Naive B cell (primary cell): Measurements from ENCODE around the gene SH3RF1. TPM values are rescaled to one million over a fixed set of nuclear protein-coding genes. Genes with fewer than 3 reads are reported as not detected.

ENCODE experiments used
- ATAC-seq, 2 donors: fragments of 150-1000 bp; cut with Tn5 transposase; 2 replicates each; pipeline ENCODE4 v1.10.0; 2021; ENCODE audit warnings: low read depth in 2 of 2, mild to moderate bottlenecking in 2 of 2, moderate library complexity in 2 of 2
- DNase-seq: peaks from one replicate; pipeline ENCODE4 v3.0.0; 2022
- H3K27ac Mint-ChIP-seq, 6 donors: one replicate each; pipeline ENCODE4 v1.8.0; 2020 to 2022; ENCODE audit warnings: mild to moderate bottlenecking in 6 of 6, mixed read lengths in 6 of 6, moderate library complexity in 5 of 6, inconsistent platforms in 2 of 6
- H3K27me3 Mint-ChIP-seq, 3 donors: one replicate each; pipeline ENCODE4 v1.8.0; 2021 to 2022; ENCODE audit warnings: mixed read lengths in 3 of 3, mild to moderate bottlenecking in 1 of 3
- H3K36me3 Mint-ChIP-seq, 2 donors: one replicate each; pipeline ENCODE4 v1.8.0; 2020 to 2022; ENCODE audit warnings: mixed read lengths in 2 of 2, inconsistent platforms in 1 of 2, mild to moderate bottlenecking in 1 of 2
- H3K4me1 Mint-ChIP-seq, 3 donors: one replicate each; pipeline ENCODE4 v1.8.0; 2020 to 2022; ENCODE audit warnings: mixed read lengths in 3 of 3, inconsistent platforms in 1 of 3, mild to moderate bottlenecking in 1 of 3, moderate library complexity in 1 of 3
- H3K4me3 Mint-ChIP-seq, 8 donors: one replicate each; pipeline ENCODE4 v1.8.0; 2020 to 2022; ENCODE audit warnings: mild to moderate bottlenecking in 8 of 8, mixed read lengths in 8 of 8, moderate library complexity in 8 of 8, inconsistent platforms in 2 of 8
- H3K9me3 Mint-ChIP-seq, 7 donors: one replicate each; pipeline ENCODE4 v1.8.0; 2020 to 2022; ENCODE audit warnings: mixed read lengths in 7 of 7, mild to moderate bottlenecking in 5 of 7, inconsistent platforms in 2 of 7, moderate library complexity in 1 of 7
- polyA plus RNA-seq, 6 donors: library from polyadenylated mRNA; unstranded; fragments of 300-500 nt; fragmentation: Illumina TruSeq; gene quantifications; one replicate each; pipeline ENCODE4 v1.2.3, GENCODE V29; 2021; ENCODE audit warnings: low read depth in 6 of 6

SH3RF1 gene
- polyA plus RNA-seq, 6 donors from 2014 or later: 0.57 to 1.7 (median 1.1) TPM; not detected in 1

DNA sequence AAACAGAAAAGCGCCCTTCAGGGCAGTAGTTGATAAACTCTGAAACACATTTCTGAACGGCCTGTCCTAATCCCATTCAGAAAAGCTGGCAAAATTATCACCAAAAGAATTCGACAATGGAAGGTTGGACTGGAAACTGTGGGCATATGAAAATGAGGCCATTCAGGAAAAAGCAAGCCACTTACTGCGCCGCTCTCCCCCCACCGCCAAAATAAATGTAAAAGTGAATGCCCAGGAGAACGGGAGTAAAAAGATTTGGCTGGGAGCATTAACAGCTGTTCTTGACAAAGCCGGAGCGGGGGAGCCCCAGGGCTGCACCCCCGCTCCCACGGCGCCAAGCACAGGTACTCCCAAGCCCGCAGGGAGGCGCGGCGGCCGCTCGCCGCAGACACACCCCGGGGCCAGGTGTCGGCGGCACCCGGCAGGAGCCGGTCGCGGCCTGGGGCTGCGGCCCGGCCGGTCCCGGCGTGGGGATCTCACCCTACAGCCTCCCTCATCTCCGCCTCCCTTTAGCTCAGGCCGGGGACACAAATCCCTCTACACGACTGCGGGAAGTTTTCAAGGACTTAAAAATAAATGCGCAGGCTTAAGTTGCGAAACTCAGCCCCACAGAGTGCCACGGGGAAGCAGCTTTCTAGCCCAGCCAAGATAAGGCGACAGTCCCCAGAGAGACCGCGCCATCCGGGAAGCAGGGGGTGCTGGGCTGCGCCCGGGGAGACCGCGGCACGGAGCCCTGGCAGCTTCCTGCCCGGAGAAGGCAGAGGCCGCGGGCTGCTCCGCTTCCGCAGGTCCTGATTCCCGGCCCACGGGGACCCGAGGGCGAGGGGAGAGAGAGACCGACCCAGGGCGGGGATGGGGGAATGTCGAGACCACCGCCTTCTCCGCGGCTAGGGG is 593 bp downstream of the SH3RF1 start:
- peak overlapping the region; percentile 79 to 93 (median 90) for H3K4me3 Mint-ChIP-seq
- peak; percentile 28 for DNase-seq
- H3K27me3 Mint-ChIP-seq: peaks cover 0 to 12% (median 8%) of the 10 kb centered on the region in 3 donors
- H3K4me1 Mint-ChIP-seq: peaks cover 9 to 31% (median 28%) of the 10 kb centered on the region in 3 donors
- H3K27ac Mint-ChIP-seq: peak overlapping the region in 3 of 6 donors; percentile 26 to 87 (median 62)
- ATAC-seq: peak; percentile 51 to 61
- no peaks in the 10 kb centered on the region for H3K9me3 Mint-ChIP-seq
- no peaks in the 10 kb centered on the region for H3K36me3 Mint-ChIP-seq

DNA sequence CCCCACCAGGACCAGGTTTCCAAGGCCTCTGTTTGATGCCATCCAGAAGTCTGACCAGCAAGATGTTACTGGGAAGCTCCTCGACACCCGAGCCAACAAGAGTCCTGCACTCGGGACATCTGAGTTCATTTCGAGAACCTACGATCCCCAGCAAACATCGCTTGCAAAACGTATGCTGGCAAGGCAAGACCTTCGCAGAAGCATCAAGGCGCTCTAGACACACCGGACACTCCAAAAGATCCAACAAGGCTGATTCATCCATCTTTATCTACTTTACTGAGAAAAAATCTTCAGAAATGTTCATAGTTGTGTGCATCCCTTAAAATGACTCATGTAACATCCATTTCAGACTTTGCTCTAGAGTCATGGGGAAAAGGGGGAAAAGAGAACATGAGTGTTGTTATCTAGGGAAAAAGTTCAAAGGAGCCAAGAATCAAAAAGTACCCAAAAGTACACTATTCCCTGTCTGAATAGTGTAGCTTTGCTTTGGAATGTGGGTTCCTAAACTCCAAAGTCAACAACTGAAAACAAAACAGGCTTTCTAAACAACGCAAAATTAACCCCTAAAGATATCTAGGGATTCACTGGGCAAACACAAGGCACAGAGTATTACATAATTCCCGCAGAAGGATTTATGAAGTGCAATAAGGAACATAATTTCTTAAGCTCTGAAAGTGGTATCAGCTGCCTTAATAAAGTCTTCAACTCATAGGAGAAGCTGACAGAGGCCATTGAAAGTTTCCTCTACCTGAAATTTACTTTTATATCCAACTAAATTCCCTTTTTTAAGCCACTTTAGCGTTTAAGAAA is 1.6 kb downstream of the SH3RF1 start:
- peaks cover 0 to 17% (median 12%) of the 10 kb centered on the region in 3 donors for H3K27me3 Mint-ChIP-seq

DNA sequence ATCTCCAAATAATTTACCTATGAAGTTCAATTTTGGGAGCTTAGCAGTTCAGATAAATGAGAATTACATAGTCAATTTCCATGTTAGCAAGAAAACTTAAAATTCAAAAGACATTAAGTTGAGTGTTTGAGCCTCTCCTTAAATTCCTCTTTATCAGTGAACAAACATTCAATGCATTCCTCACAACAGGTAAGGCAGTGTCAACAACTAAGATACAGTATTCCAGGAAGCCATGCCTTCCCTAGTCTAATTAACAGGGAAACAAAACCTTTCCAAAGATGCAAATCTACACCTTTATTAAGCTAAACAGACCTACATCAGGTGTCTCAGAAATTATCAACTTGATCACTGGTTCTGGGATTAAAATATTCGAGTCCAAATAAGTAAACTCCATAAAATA is 3.7 kb downstream of the SH3RF1 start:
- Mint-ChIP-seq H3K9me3 (peaks cover 0 to 2% (median 0%) of the 10 kb centered on the region in 7 donors), H3K36me3 (peaks cover 0 to 6% of the 10 kb centered on the region in 2 donors), H3K4me1 (peaks cover under 1 to 23% (median 20%) of the 10 kb centered on the region in 3 donors), H3K27ac (no peak overlapping the region), H3K27me3 (peaks cover 0 to 17% (median 12%) of the 10 kb centered on the region in 3 donors), H3K4me3 (no peak overlapping the region)
- DNase-seq (no peak), ATAC-seq (no peak)

More for the DNA sequence above, 1.6 kb downstream of the SH3RF1 start:
- Mint-ChIP-seq H3K4me1 (peaks cover 8 to 31% (median 28%) of the 10 kb centered on the region in 3 donors), H3K36me3 (no peaks in the 10 kb centered on the region), H3K4me3 (peak overlapping the region in 7 of 8 donors; percentile 79 to 93 (median 88)), H3K27ac (peak overlapping the region in 1 of 6 donors; percentile 87), H3K9me3 (peaks cover 0 to 2% (median 0%) of the 10 kb centered on the region in 7 donors)
- ATAC-seq (no peak), DNase-seq (no peak)

DNA sequence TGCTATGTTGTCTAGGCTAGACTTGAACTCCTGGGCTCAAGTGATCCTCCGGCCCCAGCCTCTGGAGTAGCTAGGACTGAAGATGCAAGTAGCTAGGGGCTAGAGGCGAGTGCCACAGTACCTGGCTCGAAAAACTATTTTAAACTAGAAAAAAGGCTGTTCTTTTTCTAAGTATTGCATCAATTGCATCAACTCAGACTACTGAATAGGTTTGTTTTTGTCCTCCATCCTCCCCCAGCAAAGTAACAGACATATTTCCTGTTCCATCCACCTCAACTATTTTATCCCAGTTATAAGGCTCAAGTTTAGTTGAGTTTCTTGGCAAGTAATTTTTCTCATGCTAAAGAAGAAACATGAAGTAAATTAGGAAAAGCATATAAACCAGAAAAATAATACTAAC is 4.1 kb downstream of the SH3RF1 start:
- H3K36me3 Mint-ChIP-seq: peaks cover 0 to 6% of the 10 kb centered on the region in 2 donors

DNA sequence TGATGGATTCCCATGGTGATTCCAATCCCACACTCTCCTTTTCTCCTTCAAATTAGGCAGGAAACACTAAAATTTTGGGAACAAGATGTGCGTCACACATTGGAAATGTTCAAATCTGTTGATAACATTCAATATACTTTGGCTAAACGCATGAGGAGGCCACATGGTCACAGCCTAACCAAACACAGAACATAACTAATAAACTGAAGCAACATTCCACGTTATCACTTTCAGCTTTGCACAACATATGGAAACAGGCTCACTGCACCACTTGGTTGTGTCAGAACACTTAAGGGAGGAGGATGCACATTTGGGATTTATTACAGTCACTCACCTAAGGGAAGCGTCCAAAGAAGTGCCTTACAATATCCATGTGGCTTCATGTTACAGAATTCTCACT is 4.7 kb downstream of the SH3RF1 start:
- Mint-ChIP-seq H3K27ac (no peak overlapping the region), H3K27me3 (peaks cover 0 to 17% (median 12%) of the 10 kb centered on the region in 3 donors), H3K36me3 (peaks cover 0 to 6% of the 10 kb centered on the region in 2 donors), H3K4me3 (no peak overlapping the region), H3K4me1 (peaks cover 0 to 13% (median 13%) of the 10 kb centered on the region in 3 donors), H3K9me3 (peaks cover 0 to 2% (median 0%) of the 10 kb centered on the region in 7 donors)
- DNase-seq (no peak), ATAC-seq (no peak)

More for the DNA sequence above, 4.1 kb downstream of the SH3RF1 start:
- H3K4me1 Mint-ChIP-seq: peaks cover 0 to 18% (median 16%) of the 10 kb centered on the region in 3 donors
- H3K4me3 Mint-ChIP-seq: no peak overlapping the region
- ATAC-seq: no peak
- H3K27ac Mint-ChIP-seq: no peak overlapping the region
- no peak for DNase-seq
- peaks cover 0 to 2% (median 0%) of the 10 kb centered on the region in 7 donors for H3K9me3 Mint-ChIP-seq
- peaks cover 0 to 17% (median 12%) of the 10 kb centered on the region in 3 donors for H3K27me3 Mint-ChIP-seq

DNA sequence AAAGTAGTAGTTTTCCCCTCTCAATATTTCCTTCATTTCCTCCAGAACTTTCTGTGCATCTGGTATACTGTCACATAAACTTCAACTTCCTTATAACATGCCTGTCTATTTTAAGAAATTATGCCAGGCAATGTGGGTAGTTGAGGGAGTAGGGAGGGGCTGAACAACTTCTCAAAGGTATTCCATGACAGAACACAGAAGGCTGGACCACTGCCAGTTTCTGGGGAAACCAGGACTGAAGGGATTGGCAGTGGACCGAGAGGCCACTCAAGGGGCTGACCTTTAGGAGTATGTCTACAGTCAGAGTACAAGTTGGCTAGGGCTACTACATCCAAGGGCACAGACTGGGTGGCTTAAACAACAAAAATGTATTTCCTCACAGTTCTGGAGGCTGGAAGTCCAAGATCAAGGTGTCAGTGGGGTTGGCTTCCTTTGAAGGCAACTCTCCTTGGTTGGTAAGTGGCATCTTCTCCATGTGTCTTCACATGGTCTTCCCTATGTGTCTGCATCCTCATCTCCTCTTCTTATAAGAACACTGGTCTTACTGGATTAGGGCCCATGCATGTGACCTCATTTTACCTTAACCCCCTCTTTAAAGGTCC is 6.9 kb downstream of the SH3RF1 start:
- DNase-seq (no peak), ATAC-seq (no peak)
- peaks cover 7 to 19% (median 9%) of the 10 kb centered on the region in 3 donors for H3K27me3 Mint-ChIP-seq
- H3K4me3 Mint-ChIP-seq: no peak overlapping the region
- peaks cover 0 to 2% (median 0%) of the 10 kb centered on the region in 7 donors for H3K9me3 Mint-ChIP-seq
- H3K4me1 Mint-ChIP-seq: peaks cover 0 to 2% (median 1%) of the 10 kb centered on the region in 3 donors
- no peak overlapping the region for H3K27ac Mint-ChIP-seq
- H3K36me3 Mint-ChIP-seq: peaks cover 0 to 6% of the 10 kb centered on the region in 2 donors

DNA sequence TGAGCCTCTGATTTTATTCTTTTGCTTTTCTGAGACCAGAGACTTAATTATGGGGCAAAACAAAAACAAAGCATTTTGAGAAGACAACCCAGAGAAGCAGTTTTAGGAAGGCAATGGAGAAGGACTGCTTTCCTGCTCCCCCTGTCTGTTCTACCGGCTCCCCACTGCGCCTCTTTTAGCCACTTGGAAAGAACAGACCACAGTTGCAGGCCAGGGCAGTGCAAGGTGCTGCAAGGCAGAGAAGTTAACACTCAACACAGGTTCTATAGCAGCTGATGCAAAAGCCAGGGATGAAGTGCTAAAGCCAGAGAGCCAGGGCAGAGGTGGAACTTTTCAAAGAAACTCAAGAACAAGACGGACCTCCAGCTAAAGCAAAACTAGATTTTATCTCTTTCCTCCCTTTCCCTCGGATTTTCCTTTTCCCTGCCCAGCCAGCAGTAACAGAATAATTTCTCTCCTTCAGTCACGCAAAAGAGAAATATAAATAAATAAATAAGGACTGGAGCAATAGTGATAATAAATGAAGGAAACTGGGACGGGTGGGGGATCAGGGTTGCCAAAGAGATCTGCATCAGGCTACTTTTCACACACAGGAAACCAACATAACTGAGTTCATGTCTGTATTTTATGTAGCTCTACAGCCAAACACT is 10.4 kb downstream of the SH3RF1 start:
- ATAC-seq (no peak), DNase-seq (no peak)
- Mint-ChIP-seq H3K36me3 (peaks cover 0 to 6% of the 10 kb centered on the region in 2 donors), H3K27me3 (peaks cover 0 to 16% (median 7%) of the 10 kb centered on the region in 3 donors), H3K27ac (no peak overlapping the region), H3K4me1 (no peaks in the 10 kb centered on the region), H3K4me3 (peak overlapping the region in 1 of 8 donors; percentile 73), H3K9me3 (peaks cover 0 to 2% (median 0%) of the 10 kb centered on the region in 7 donors)

DNA sequence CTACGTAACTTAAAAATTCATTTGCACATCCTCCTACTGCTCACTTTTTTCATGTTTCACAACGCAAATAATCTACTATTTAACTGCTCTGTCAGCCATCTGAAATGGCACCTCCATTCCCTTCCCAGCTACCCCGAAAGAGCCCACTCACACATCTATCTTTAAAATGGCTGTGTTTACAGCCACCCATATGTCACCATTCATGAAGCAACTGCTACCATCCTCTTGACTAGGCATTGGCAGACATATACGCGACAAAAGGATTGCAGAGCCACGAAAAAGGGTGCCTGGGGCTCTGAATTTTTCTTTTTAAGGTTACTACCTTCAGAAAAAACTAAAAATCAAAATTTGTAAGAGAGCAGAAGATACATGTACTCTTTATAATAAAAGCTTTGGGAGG is 11.5 kb downstream of the SH3RF1 start:
- DNase-seq (no peak), ATAC-seq (no peak)
- H3K9me3 Mint-ChIP-seq: peaks cover 0 to 2% (median 0%) of the 10 kb centered on the region in 7 donors
- no peaks in the 10 kb centered on the region for H3K4me1 Mint-ChIP-seq
- peaks cover 0 to 6% of the 10 kb centered on the region in 2 donors for H3K36me3 Mint-ChIP-seq
- no peak overlapping the region for H3K4me3 Mint-ChIP-seq
- H3K27ac Mint-ChIP-seq: no peak overlapping the region
- H3K27me3 Mint-ChIP-seq: peaks cover 0 to 8% (median 7%) of the 10 kb centered on the region in 3 donors

DNA sequence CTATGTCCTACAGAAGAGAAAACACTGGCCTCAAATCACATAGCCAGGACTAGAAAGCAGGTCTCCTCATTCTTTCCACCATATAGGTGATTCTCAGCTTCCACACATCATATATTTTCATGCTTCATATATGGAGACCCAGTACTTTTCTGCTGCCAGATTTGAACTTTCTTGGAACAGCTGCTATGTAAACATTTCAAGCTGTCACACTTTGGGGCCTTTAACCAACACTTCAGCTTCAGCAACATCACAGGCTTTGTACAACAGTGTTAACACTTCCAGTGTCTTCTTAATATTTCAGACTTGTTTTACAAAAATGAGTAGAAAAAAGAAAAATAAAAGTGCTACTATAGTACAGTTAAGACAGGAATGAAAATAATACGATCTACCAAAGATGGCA is 12.6 kb downstream of the SH3RF1 start:
- no peak overlapping the region for H3K27ac Mint-ChIP-seq
- H3K9me3 Mint-ChIP-seq: peaks cover 0 to 2% (median 0%) of the 10 kb centered on the region in 7 donors
- peaks cover 0 to 3% of the 10 kb centered on the region in 2 donors for H3K36me3 Mint-ChIP-seq
- ATAC-seq (no peak), DNase-seq (no peak)
- no peaks in the 10 kb centered on the region for H3K4me1 Mint-ChIP-seq
- H3K27me3 Mint-ChIP-seq: peaks cover 0 to 7% (median 7%) of the 10 kb centered on the region in 3 donors
- no peak overlapping the region for H3K4me3 Mint-ChIP-seq

DNA sequence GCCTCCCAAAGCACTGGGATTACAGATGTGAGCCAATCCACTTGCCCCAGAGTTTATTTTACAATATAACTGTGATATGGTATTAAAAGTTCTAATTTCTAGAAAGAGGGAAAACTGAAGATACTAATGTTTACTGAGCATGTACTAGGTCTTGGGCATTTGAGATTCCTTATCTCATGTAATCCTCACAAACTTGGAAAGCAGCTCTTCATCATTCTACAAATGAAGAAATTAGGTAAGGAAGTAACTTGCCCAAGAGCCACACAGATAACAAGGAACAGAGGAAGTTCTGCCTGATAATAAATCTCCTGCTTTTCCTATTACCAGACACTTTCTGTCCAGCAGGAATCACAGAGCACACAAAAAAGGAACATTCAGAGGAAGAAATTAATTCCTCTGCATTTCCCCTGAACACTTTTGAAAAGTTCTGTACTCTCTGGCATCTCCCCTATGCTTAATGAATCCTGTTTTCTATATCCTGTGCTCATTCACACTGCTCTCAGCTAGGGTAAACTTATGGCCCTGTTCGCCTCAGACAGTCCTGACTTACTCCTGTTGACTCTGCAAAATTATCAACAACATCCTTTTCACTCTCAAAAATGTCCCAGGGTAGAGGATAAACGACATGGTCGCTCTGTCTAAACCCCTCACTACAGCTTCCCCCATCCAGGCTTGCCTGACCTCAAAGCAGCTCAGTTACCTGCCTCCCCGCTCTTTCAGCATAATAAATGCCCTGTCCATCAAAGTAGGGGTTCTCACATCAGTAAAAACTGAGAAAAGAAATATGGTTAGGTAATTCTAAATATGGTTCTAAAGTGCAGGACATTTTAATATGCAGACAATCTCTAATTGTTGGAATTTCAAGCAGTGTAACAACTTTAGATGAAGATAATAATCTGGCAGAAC is 13.6 kb downstream of the SH3RF1 start:
- H3K4me1 Mint-ChIP-seq: no peaks in the 10 kb centered on the region
- H3K27me3 Mint-ChIP-seq: peaks cover 0 to 7% (median 7%) of the 10 kb centered on the region in 3 donors
- no peak for DNase-seq
- H3K36me3 Mint-ChIP-seq: no peaks in the 10 kb centered on the region
- H3K4me3 Mint-ChIP-seq: no peak overlapping the region
- H3K27ac Mint-ChIP-seq: peak overlapping the region in 1 of 6 donors; percentile 27
- peaks cover 0 to 2% (median 0%) of the 10 kb centered on the region in 7 donors for H3K9me3 Mint-ChIP-seq
- ATAC-seq: no peak

DNA sequence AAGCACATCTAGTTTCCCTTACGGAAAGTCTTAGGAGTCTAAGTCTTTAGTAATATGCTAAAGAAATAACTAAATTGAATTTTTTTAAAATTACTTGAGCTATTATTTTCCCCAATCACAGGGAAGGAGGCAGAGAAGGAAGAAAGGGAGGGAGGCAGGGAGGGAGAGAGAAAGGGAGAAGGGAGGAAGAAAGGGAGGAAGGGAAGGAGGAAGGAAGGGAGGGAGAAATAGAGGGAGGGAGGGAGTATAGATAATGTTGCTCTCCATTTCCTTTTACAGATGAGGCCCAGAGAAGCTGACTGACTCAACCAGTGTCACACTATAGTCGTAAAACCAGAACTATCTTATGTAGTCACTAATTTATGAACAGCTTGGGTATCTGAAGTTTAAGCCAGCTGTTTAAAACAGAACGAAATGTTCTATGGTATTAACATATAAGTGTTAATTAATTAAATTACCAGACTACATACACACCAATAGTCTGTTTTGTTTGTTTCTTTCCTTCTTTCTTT is 14.6 kb downstream of the SH3RF1 start:
- H3K27me3 Mint-ChIP-seq: peaks cover 0 to 7% (median 7%) of the 10 kb centered on the region in 3 donors
- no peak for DNase-seq
- H3K4me3 Mint-ChIP-seq: no peak overlapping the region
- ATAC-seq: no peak
- H3K4me1 Mint-ChIP-seq: no peaks in the 10 kb centered on the region
- H3K27ac Mint-ChIP-seq: peak overlapping the region in 3 of 6 donors; percentile 4 to 65 (median 30)
- no peaks in the 10 kb centered on the region for H3K36me3 Mint-ChIP-seq
- H3K9me3 Mint-ChIP-seq: peaks cover 0 to 2% (median 0%) of the 10 kb centered on the region in 7 donors
